A549 (cell line): ENCODE results near the gene IQGAP2. TPM values are rescaled to one million over a fixed set of nuclear protein-coding genes. Genes with fewer than 3 reads are reported as not detected.

ENCODE experiments used
- ATAC-seq, 2 experiments: fragments of 200-7000 bp in 1 of 2; fragments of >200 bp in 1 of 2; cut with Nextera tagmentation in 1 of 2; cut with Tn5 transposase in 1 of 2; 3 replicates each; pipeline versions ENCODE4 v1.8.0 to v1.9.1; 2018 to 2020; ENCODE audit warnings: mild to moderate bottlenecking in 1 of 2, moderate library complexity in 1 of 2
- CTCF ChIA-PET: fragments of 300-600 bp; sonication (Branson Sonifier 250); formaldehyde crosslinking; extraction: SDS; loops from one replicate; lab custom pipeline; 2021; ENCODE audit warnings: antibody characterized with exemption, inconsistent platforms; lab: Yijun Ruan, JAX
- POLR2A ChIA-PET: fragments of 350-600 bp; formaldehyde crosslinking; extraction: SDS; loops from one replicate; lab custom pipeline; 2021; ENCODE audit warnings: antibody characterized with exemption, inconsistent platforms; lab: Yijun Ruan, JAX
- DNase-seq, 2 experiments: peaks; one replicate each; pipeline versions ENCODE4 v3.0.0 to v3.0.0-alpha.2; 2011 to 2016; ENCODE audit warnings: low read depth in 1 of 2, low spot score in 1 of 2
- FAIRE-seq: peaks from 2 replicates; lab custom pipeline; 2011; peaks lifted over from hg19 to GRCh38; lab: Jason Lieb, UNC
- H3K27ac ChIP-seq, 2 experiments: fragments of >200 bp; sonication (Bioruptor Twin); formaldehyde crosslinking; 3 replicates each; pipeline ENCODE4 v1.5.1; 2016 to 2017
- H3K4me1 ChIP-seq: fragments of >200 bp; sonication (Bioruptor Twin); formaldehyde crosslinking; 3 replicates; pipeline ENCODE4 v1.6.1; 2016
- H3K4me2 ChIP-seq: fragments of >200 bp; sonication (Bioruptor Twin); formaldehyde crosslinking; 3 replicates; pipeline ENCODE4 v1.6.1; 2016
- H3K4me3 ChIP-seq: fragments of >200 bp; sonication (Bioruptor Twin); formaldehyde crosslinking; 3 replicates; pipeline ENCODE4 v1.5.1; 2016
- H3K9me3 ChIP-seq: fragments of >200 bp; sonication (Bioruptor Twin); formaldehyde crosslinking; 3 replicates; pipeline ENCODE4 v1.6.1; 2016
- BCL3 ChIP-seq: fragments of >200 bp; sonication (Bioruptor Twin); formaldehyde crosslinking; IDR thresholded peaks from 3 replicates; pipeline ENCODE4 v1.6.1; 2016
- BHLHE40 ChIP-seq: IDR thresholded peaks from 2 replicates; pipeline ENCODE4 v1.6.1; 2012; ENCODE audit warnings: low read depth, low read length, inconsistent platforms
- CBX2 ChIP-seq: fragments of 200-600 bp; sonication (generic); IDR thresholded peaks from 2 replicates; pipeline ENCODE4 v1.6.1; 2016; ENCODE audit warnings: low read depth, mild to moderate bottlenecking, borderline replicate concordance
- CHD2 ChIP-seq: fragments of 150-350 bp; IDR thresholded peaks from 2 replicates; pipeline ENCODE4 v1.6.1; 2014; ENCODE audit warnings: low read length; ENCODE audit not compliant: partially characterized antibody
- E2F6 ChIP-seq: IDR thresholded peaks from 2 replicates; pipeline ENCODE4 v1.6.1; 2012; ENCODE audit warnings: low read depth, borderline replicate concordance
- EHMT2 ChIP-seq: fragments of 200-600 bp; sonication (generic); IDR thresholded peaks from 2 replicates; pipeline ENCODE4 v1.6.1; 2016; ENCODE audit warnings: antibody characterized with exemption, low read depth, mild to moderate bottlenecking, moderate library complexity
- FOSB ChIP-seq: fragments of 250-450 bp; sonication (Bioruptor Pico); IDR thresholded peaks from 2 replicates; pipeline ENCODE4 v1.5.0; 2020; ENCODE audit warnings: mild to moderate bottlenecking, moderate library complexity
- HES2 ChIP-seq: fragments of >200 bp; sonication (Bioruptor Twin); formaldehyde crosslinking; IDR thresholded peaks from 2 replicates; pipeline ENCODE4 v1.6.1; 2016
- HOXB13 ChIP-seq: fragments of 250-450 bp; sonication (Bioruptor Pico); IDR thresholded peaks from 2 replicates; pipeline ENCODE4 v1.5.0; 2020; ENCODE audit warnings: low read depth, mild to moderate bottlenecking, moderate library complexity
- KDM5A ChIP-seq: fragments of 200-600 bp; sonication (generic); IDR thresholded peaks from 2 replicates; pipeline ENCODE4 v1.6.1; 2016; ENCODE audit warnings: antibody characterized with exemption, mild to moderate bottlenecking
- MAFK ChIP-seq: fragments of 450-650 bp; IDR thresholded peaks from 2 replicates; pipeline ENCODE4 v1.6.1; 2014; ENCODE audit not compliant: partially characterized antibody
- MAX ChIP-seq: IDR thresholded peaks from 2 replicates; pipeline ENCODE4 v1.6.1; 2012
- MAZ ChIP-seq: fragments of 150-350 bp; IDR thresholded peaks from 2 replicates; pipeline ENCODE4 v1.6.1; 2014; ENCODE audit warnings: antibody characterized with exemption, low read depth, low read length, borderline replicate concordance
- PBX3 ChIP-seq: IDR thresholded peaks from 2 replicates; pipeline ENCODE4 v1.6.1; 2012
- PHF8 ChIP-seq: fragments of 200-600 bp; sonication (generic); IDR thresholded peaks from 2 replicates; pipeline ENCODE4 v1.6.1; 2016; ENCODE audit warnings: low read depth, mild to moderate bottlenecking, antibody characterized with exemption, moderate library complexity, borderline replicate concordance
- RCOR1 ChIP-seq: fragments of 150-350 bp; IDR thresholded peaks from 2 replicates; pipeline ENCODE4 v1.6.1; 2014; ENCODE audit warnings: antibody characterized with exemption, low read length, low read depth
- REST ChIP-seq: fragments of 200-600 bp; sonication (generic); IDR thresholded peaks from 2 replicates; pipeline ENCODE4 v1.6.1; 2016; ENCODE audit warnings: antibody characterized with exemption, mild to moderate bottlenecking, moderate library complexity
- RNF2 ChIP-seq: fragments of 200-600 bp; sonication (generic); IDR thresholded peaks from 2 replicates; pipeline ENCODE4 v1.6.1; 2016; ENCODE audit warnings: low read depth, mild to moderate bottlenecking, antibody characterized with exemption, moderate library complexity, borderline replicate concordance
- TP53 ChIP-seq: fragments of 250-450 bp; sonication (Bioruptor Pico); IDR thresholded peaks from 2 replicates; pipeline ENCODE4 v1.5.0; 2021; ENCODE audit warnings: mild to moderate bottlenecking, moderate library complexity
- ZC3H11A ChIP-seq: fragments of 450-650 bp; IDR thresholded peaks from 2 replicates; pipeline ENCODE4 v1.6.1; 2014; ENCODE audit warnings: antibody characterized with exemption, mild to moderate bottlenecking
- ZSCAN20 ChIP-seq: fragments of 250-450 bp; sonication (Bioruptor Pico); IDR thresholded peaks from 2 replicates; pipeline ENCODE4 v1.8.0; 2022; ENCODE audit warnings: mild to moderate bottlenecking, moderate library complexity
- WGBS: methylation state at CpG from one replicate; pipeline ENCODE4 v1.1.6; 2017; ENCODE audit errors: missing lambda C conversion rate; 5-methylcytosine and 5-hydroxymethylcytosine counted together
- polyA plus RNA-seq, 4 experiments: library from polyadenylated mRNA; depleted of rRNA in 3 of 4; stranded (reverse); fragments of >200 nt; fragmentation: RNase III in 1 of 4; extraction: RNeasy Plus Mini Kit Qiagen cat#74134 plus additional on column Dnase treatment in 1 of 4; gene quantifications; 2 replicates in 3 of 4; 3 replicates in 1 of 4; pipeline ENCODE4 v1.2.3, GENCODE V29; 2011 to 2017

IQGAP2 gene
- polyA plus RNA-seq, 2 of the 4 experiments (the other 2 are of a cell fraction): 5.3 to 10.1 TPM

GRCh38 chr5:76414788-76415187 lies 11.7 kb downstream of the IQGAP2 start:
- Histone ChIP-seq H3K4me3 (no peak overlapping the region), H3K9me3 (no peaks in the 10 kb centered on the region), H3K4me1 (no peaks in the 10 kb centered on the region), H3K4me2 (no peak overlapping the region), H3K27ac (no peak overlapping the region)
- no peak for DNase-seq
- 59% methylated on average over 3 of the region's 3 CpGs for WGBS
- no peak for FAIRE-seq
- CTCF ChIA-PET: interaction anchor here (0.6 to 2.2 kb wide), 5 partner anchors 11 to 1360 kb away, joined by 3 to 8 read pairs (median 4); partner anchors contain the start of gene IQGAP2
- POLR2A ChIA-PET: no interaction called here
- TF ChIP-seq BCL3: no peak
- ATAC-seq: no peak

- Histone ChIP-seq H3K9me3 (no peaks in the 10 kb centered on the region), H3K27ac (no peak overlapping the region), H3K4me2 (no peak overlapping the region), H3K4me3 (no peak overlapping the region), H3K4me1 (no peaks in the 10 kb centered on the region)
- DNase-seq: no peak
- FAIRE-seq: no peak
- CTCF ChIA-PET: interaction anchor here (0.6 to 2.2 kb wide), 3 partner anchors 12 to 446 kb away, joined by 3 to 8 read pairs (median 5); no protein-coding TSS in a partner anchor
- ATAC-seq: no peak
- POLR2A ChIA-PET: no interaction called here
- no peak for TF ChIP-seq FOSB (CRISPR knock-in tag)
- no peak for TF ChIP-seq ZSCAN20 (CRISPR knock-in tag)
- TF ChIP-seq RCOR1: no peak
- TF ChIP-seq PHF8: no peak
- no peak for TF ChIP-seq MAFK
- no peak for TF ChIP-seq ZC3H11A
- no peak for TF ChIP-seq MAX
- no peak for TF ChIP-seq REST
- no peak for TF ChIP-seq E2F6
- no peak for TF ChIP-seq PBX3
- TF ChIP-seq EHMT2: no peak
- no peak for TF ChIP-seq CHD2
- TF ChIP-seq HES2: no peak
- no peak for TF ChIP-seq TP53 (CRISPR knock-in tag)
- TF ChIP-seq BHLHE40: no peak
- no peak for TF ChIP-seq CBX2
- no peak for TF ChIP-seq RNF2
- TF ChIP-seq MAZ: no peak
- TF ChIP-seq KDM5A: no peak
- no peak for TF ChIP-seq HOXB13 (CRISPR knock-in tag)
- WGBS: 52% methylated on average over 2 of the region's 2 CpGs
These were observed 12.8 kb downstream of the IQGAP2 start for GRCh38 chr5:76415855-76416254.
